Measurements from ENCODE around the gene VWC2. TPM values are rescaled to one million over a fixed set of nuclear protein-coding genes. Genes with fewer than 3 reads are reported as not detected.

VWC2 gene
- total RNA-seq, 6 donors from 2014 or later = 0.09 to 0.20 (median 0.13) TPM; not detected in 2

- Histone ChIP-seq H3K9me3 (no peaks in the 10 kb centered on the region), H3K27ac (no peak overlapping the region), H3K27me3 (no peaks in the 10 kb centered on the region), H3K4me3 (no peak overlapping the region), H3K4me1 (no peaks in the 10 kb centered on the region), H3K36me3 (no peaks in the 10 kb centered on the region)
- ATAC-seq (ENCODE audit: low FRiP score in 2 of 2) (no peak), DNase-seq (peak in 1 of 2 donors; percentile 31)
- WGBS, 2 donors = 64 to 70% methylated on average over 8 of the region's 8 CpGs
- TF ChIP-seq EP300 (IDR thresholded peaks at IDR 0.05) = no peak
- no peak for TF ChIP-seq POLR2AphosphoS5 (IDR thresholded peaks at IDR 0.05)
- TF ChIP-seq POLR2A (IDR thresholded peaks at IDR 0.05) = no peak
- TF ChIP-seq CTCF (IDR thresholded peaks at IDR 0.05) = no peak
Measured at GRCh38 chr7:49789736-49790135, 16.3 kb downstream of the VWC2 start.

GRCh38 chr7:49790209-49790608 is 16.8 kb downstream of the VWC2 start:
- Histone ChIP-seq H3K4me3 (no peak overlapping the region), H3K27ac (no peak overlapping the region), H3K4me1 (no peaks in the 10 kb centered on the region), H3K9me3 (no peaks in the 10 kb centered on the region), H3K27me3 (no peaks in the 10 kb centered on the region), H3K36me3 (no peaks in the 10 kb centered on the region)
- ATAC-seq (ENCODE audit: low FRiP score in 2 of 2) (no peak), DNase-seq (no peak)
- TF ChIP-seq POLR2A (IDR thresholded peaks at IDR 0.05) (no peak), POLR2AphosphoS5 (IDR thresholded peaks at IDR 0.05) (no peak), CTCF (IDR thresholded peaks at IDR 0.05) (no peak), EP300 (IDR thresholded peaks at IDR 0.05) (no peak)
- 82 to 89% methylated on average over 2 of the region's 2 CpGs for WGBS, 2 donors

GRCh38 chr7:49791088-49791741 is 17.8 kb downstream of the VWC2 start:
- Histone ChIP-seq H3K36me3 (no peaks in the 10 kb centered on the region), H3K27me3 (no peaks in the 10 kb centered on the region), H3K4me1 (no peaks in the 10 kb centered on the region), H3K9me3 (no peaks in the 10 kb centered on the region), H3K27ac (no peak overlapping the region), H3K4me3 (no peak overlapping the region)
- 19 to 27% methylated on average over 7 of the region's 7 CpGs for WGBS, 2 donors
- DNase-seq (no peak), ATAC-seq (ENCODE audit: low FRiP score in 2 of 2) (peak in 1 of 2 donors; percentile 33)
- TF ChIP-seq POLR2AphosphoS5 (IDR thresholded peaks at IDR 0.05) (no peak), EP300 (IDR thresholded peaks at IDR 0.05) (no peak), POLR2A (IDR thresholded peaks at IDR 0.05) (no peak), CTCF (IDR thresholded peaks at IDR 0.05) (peak in 2 of 6 experiments; percentile 6 to 15)

GRCh38 chr7:49797987-49798660 is 24.7 kb downstream of the VWC2 start:
- no peak for TF ChIP-seq POLR2A (IDR thresholded peaks at IDR 0.05)
- no peak for TF ChIP-seq EP300 (IDR thresholded peaks at IDR 0.05)
- TF ChIP-seq POLR2AphosphoS5 (IDR thresholded peaks at IDR 0.05) = no peak
- TF ChIP-seq CTCF (IDR thresholded peaks at IDR 0.05) = no peak
- Histone ChIP-seq H3K36me3 (no peaks in the 10 kb centered on the region), H3K9me3 (no peaks in the 10 kb centered on the region), H3K27me3 (no peaks in the 10 kb centered on the region), H3K4me1 (no peaks in the 10 kb centered on the region), H3K4me3 (no peak overlapping the region), H3K27ac (no peak overlapping the region)
- DNase-seq (no peak), ATAC-seq (ENCODE audit: low FRiP score in 2 of 2) (no peak)
- WGBS, 2 donors = 70 to 85% methylated on average over 3 to 6 of the region's 6 CpGs
